GM18517 (cell line): Measurements from ENCODE around the gene ANKRD29.
"Not testable (repeated sequence)": the region's sequence is repeated elsewhere in the genome, so short reads cannot be mapped to it uniquely, and the experiment has no call there.

Source experiments
- ATAC-seq: cut with Tn5 transposase; IDR thresholded peaks from one replicate; pipeline ENCODE4 v1.9.1; 2021; ENCODE audit warnings: mild to moderate bottlenecking, moderate library complexity; ENCODE audit not compliant: unreplicated experiment

Gene ANKRD29

GRCh38 chr18:23584019-23584983, 78.4 kb downstream of the ANKRD29 start:
- ATAC-seq, result no peak

GRCh38 chr18:23583071-23583865, 79.4 kb downstream of the ANKRD29 start:
- no peak for ATAC-seq

GRCh38 chr18:23580677-23581367, 81.9 kb downstream of the ANKRD29 start:
- no peak for ATAC-seq

GRCh38 chr18:23578891-23579653, 83.6 kb downstream of the ANKRD29 start:
- ATAC-seq, result no peak

GRCh38 chr18:23578067-23578701, 84.5 kb downstream of the ANKRD29 start:
- ATAC-seq, result no peak

- ATAC-seq, result not testable (repeated sequence)
Measured at GRCh38 chr18:23577521-23577920, 85.2 kb downstream of the ANKRD29 start.

- ATAC-seq, result no peak
Measured at GRCh38 chr18:23575309-23575651, 87.4 kb downstream of the ANKRD29 start.

- no peak for ATAC-seq
Measured at GRCh38 chr18:23574611-23575308, 88.0 kb downstream of the ANKRD29 start.

- ATAC-seq, result no peak
Measured at GRCh38 chr18:23573626-23574431, 88.9 kb downstream of the ANKRD29 start.

- no peak for ATAC-seq
Measured at GRCh38 chr18:23573020-23573419, 89.7 kb downstream of the ANKRD29 start.

- no peak for ATAC-seq
Measured at GRCh38 chr18:23572570-23572969, 90.1 kb downstream of the ANKRD29 start.

- ATAC-seq, result no peak
Measured at GRCh38 chr18:23572012-23572411, 90.7 kb downstream of the ANKRD29 start.

GRCh38 chr18:23570912-23571504, 91.7 kb downstream of the ANKRD29 start:
- ATAC-seq, result no peak

- no peak for ATAC-seq
Measured at GRCh38 chr18:23569299-23570063, 93.2 kb downstream of the ANKRD29 start.

GRCh38 chr18:23568281-23569138, 94.2 kb downstream of the ANKRD29 start:
- no peak for ATAC-seq

- no peak for ATAC-seq
Measured at GRCh38 chr18:23567671-23568070, 95.0 kb downstream of the ANKRD29 start.
